Suprapubic skin (tissue), 4 donors: ENCODE results near the gene C17orf107. TPM values are rescaled to one million over a fixed set of nuclear protein-coding genes. Genes with fewer than 3 reads are reported as not detected.

Experiments
- DNase-seq, 2 donors: peaks; one replicate each; pipeline ENCODE4 v3.0.0-alpha.2; 2019; ENCODE audit warnings: low spot score in 2 of 2
- H3K27ac ChIP-seq: fragments of 200-600 bp; sonication (generic); one replicate; pipeline ENCODE4 v1.5.1; 2019
- H3K27me3 ChIP-seq: fragments of 200-600 bp; sonication (generic); one replicate; pipeline ENCODE4 v1.5.1; 2019
- H3K36me3 ChIP-seq: fragments of 200-600 bp; sonication (generic); one replicate; pipeline ENCODE4 v1.5.1; 2019
- H3K4me1 ChIP-seq: fragments of 200-600 bp; sonication (generic); one replicate; pipeline ENCODE4 v1.5.1; 2019
- H3K4me3 ChIP-seq: fragments of 200-600 bp; sonication (generic); one replicate; pipeline ENCODE4 v1.5.1; 2019; ENCODE audit warnings: mild to moderate bottlenecking
- H3K9me3 ChIP-seq: fragments of 200-600 bp; sonication (generic); one replicate; pipeline ENCODE4 v1.5.1; 2019
- EP300 ChIP-seq: sonication (generic); formaldehyde crosslinking; IDR thresholded peaks from one replicate; pipeline ENCODE4 v1.6.1; 2017; ENCODE audit warnings: antibody characterized with exemption
- POLR2A ChIP-seq, 2 donors: fragments of 450-650 bp; IDR thresholded peaks; one replicate each; pipeline ENCODE4 v1.6.1; 2017; ENCODE audit warnings: antibody characterized with exemption in 2 of 2, mild to moderate bottlenecking in 2 of 2, moderate library complexity in 2 of 2
- POLR2AphosphoS5 ChIP-seq, 3 donors: sonication (generic); formaldehyde crosslinking; IDR thresholded peaks; one replicate each; pipeline ENCODE4 v1.6.1; 2017; ENCODE audit warnings: antibody characterized with exemption in 3 of 3
- WGBS: methylation state at CpG from one replicate; pipeline ENCODE4 v1.1.5; 2018; 5-methylcytosine and 5-hydroxymethylcytosine counted together
- total RNA-seq, 4 donors: library from RNA; depleted of rRNA; stranded (reverse); fragments of >200 nt; gene quantifications; one replicate each; pipeline ENCODE4 v1.1.0, GENCODE V29; 2016
- TF ChIP-seq, protein P1 (sequence below), 2 donors: fragments of 200-600 bp in 1 of 2; fragments of 450-650 bp in 1 of 2; sonication (generic) in 1 of 2; IDR thresholded peaks; one replicate each; pipeline ENCODE4 v1.5.1; 2016 to 2019; ENCODE audit warnings: antibody characterized with exemption in 2 of 2, mild to moderate bottlenecking in 1 of 2, moderate library complexity in 1 of 2

C17orf107 gene
- total RNA-seq, 4 donors from 2014 or later, result 3.7 to 9.8 (median 7.5) TPM

- Histone ChIP-seq H3K27me3 (no peaks in the 10 kb centered on the region), H3K36me3 (peaks cover 5% of the 10 kb centered on the region), H3K9me3 (no peaks in the 10 kb centered on the region), H3K27ac (no peak overlapping the region), H3K4me1 (peaks cover 5% of the 10 kb centered on the region), H3K4me3 (no peak overlapping the region)
- 80% methylated on average over 2 of the region's 2 CpGs for WGBS
- no peak for DNase-seq
- TF ChIP-seq POLR2A (IDR thresholded peaks at IDR 0.05) (no peak), EP300 (no peak), POLR2AphosphoS5 (IDR thresholded peaks at IDR 0.05) (no peak)
- TF ChIP-seq, protein P1, sequence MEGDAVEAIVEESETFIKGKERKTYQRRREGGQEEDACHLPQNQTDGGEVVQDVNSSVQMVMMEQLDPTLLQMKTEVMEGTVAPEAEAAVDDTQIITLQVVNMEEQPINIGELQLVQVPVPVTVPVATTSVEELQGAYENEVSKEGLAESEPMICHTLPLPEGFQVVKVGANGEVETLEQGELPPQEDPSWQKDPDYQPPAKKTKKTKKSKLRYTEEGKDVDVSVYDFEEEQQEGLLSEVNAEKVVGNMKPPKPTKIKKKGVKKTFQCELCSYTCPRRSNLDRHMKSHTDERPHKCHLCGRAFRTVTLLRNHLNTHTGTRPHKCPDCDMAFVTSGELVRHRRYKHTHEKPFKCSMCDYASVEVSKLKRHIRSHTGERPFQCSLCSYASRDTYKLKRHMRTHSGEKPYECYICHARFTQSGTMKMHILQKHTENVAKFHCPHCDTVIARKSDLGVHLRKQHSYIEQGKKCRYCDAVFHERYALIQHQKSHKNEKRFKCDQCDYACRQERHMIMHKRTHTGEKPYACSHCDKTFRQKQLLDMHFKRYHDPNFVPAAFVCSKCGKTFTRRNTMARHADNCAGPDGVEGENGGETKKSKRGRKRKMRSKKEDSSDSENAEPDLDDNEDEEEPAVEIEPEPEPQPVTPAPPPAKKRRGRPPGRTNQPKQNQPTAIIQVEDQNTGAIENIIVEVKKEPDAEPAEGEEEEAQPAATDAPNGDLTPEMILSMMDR (IDR thresholded peaks at IDR 0.05), result no peak
Measured at GRCh38 chr17:4870855-4871254, 28.5 kb upstream of the C17orf107 start.

DNA sequence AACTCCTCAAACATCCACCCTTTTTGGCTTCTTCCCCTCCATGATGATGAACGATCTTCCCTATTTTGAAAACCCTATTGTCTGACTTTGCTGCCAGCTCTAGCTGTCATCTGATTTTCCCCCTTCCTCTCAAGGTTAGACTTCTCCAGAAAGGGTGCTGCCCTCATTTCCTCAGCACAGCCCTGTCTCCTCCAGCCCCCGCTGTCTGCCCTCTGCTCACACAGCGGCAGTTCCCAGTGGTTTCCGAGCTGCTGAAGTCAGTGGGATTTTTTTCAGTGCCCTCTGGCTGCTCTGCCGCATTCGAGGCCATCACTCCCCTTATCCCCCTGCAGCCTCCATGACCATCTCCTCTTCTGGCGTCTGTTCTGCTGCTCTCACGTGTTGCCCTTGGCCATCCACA, 26.6 kb upstream of the C17orf107 start:
- no peak overlapping the region for H3K4me3 ChIP-seq

DNA sequence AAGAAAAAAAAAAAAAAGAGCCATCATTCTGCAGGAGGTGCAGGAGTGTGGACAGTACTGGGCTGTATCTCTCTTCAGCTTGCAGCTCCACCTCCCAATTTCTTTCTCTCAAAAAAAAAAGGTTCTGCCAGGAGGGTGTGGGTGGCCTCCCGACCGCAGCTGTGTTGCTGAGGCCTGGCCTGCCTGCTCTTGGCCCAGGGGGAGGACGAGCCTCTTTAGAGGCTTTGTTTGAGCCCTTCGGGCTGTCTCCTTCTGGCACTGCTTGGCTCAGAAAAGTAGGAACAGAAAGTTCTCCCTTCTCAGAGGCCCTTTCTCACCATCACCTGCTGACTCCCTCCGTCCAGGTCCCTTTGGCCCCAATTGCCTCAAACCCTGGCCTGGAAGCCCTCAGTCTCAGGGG, 22.2 kb upstream of the C17orf107 start:
- Histone ChIP-seq H3K4me1 (peaks cover 27% of the 10 kb centered on the region), H3K36me3 (peaks cover 28% of the 10 kb centered on the region), H3K27me3 (no peaks in the 10 kb centered on the region), H3K4me3 (no peak overlapping the region), H3K9me3 (no peaks in the 10 kb centered on the region), H3K27ac (no peak overlapping the region)
- 85% methylated on average over 2 of the region's 5 CpGs for WGBS
- no peak for DNase-seq
- TF ChIP-seq EP300, result no peak
- TF ChIP-seq POLR2AphosphoS5 (IDR thresholded peaks at IDR 0.05), result no peak
- TF ChIP-seq, protein P1 (IDR thresholded peaks at IDR 0.05), result no peak
- TF ChIP-seq POLR2A (IDR thresholded peaks at IDR 0.05), result no peak

More for the DNA sequence above, 26.6 kb upstream of the C17orf107 start:
- WGBS, result 50% methylated on average over 8 of the region's 8 CpGs
- no peaks in the 10 kb centered on the region for H3K27me3 ChIP-seq
- H3K9me3 ChIP-seq, result no peaks in the 10 kb centered on the region
- peaks cover 5% of the 10 kb centered on the region for H3K36me3 ChIP-seq
- DNase-seq, result no peak
- peaks cover 12% of the 10 kb centered on the region for H3K4me1 ChIP-seq
- no peak overlapping the region for H3K27ac ChIP-seq
- TF ChIP-seq, protein P1 (IDR thresholded peaks at IDR 0.05), result no peak
- TF ChIP-seq POLR2AphosphoS5 (IDR thresholded peaks at IDR 0.05), result no peak
- TF ChIP-seq EP300, result no peak
- no peak for TF ChIP-seq POLR2A (IDR thresholded peaks at IDR 0.05)

DNA sequence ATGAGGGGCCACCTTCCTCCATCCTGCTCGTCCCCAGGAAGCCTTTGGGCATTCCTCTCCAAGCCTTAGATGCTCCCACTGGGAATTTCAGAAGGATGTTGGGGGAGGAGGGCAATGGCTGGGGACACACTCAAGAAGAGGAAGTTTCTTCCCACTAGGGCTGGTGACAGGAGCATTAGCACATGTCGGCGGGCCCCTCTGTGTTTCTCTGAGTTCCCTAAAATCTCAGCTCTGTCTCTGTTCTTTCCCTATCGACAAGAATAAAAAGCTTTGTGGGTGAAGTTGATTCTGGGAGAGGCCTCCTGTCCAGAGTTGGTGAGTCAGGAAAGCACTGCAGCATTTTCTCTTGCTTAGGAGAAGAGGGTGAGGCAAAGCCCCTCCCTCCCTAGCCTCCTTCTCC, 19.7 kb upstream of the C17orf107 start:
- Histone ChIP-seq H3K4me3 (no peak overlapping the region), H3K27me3 (no peaks in the 10 kb centered on the region), H3K36me3 (peaks cover 34% of the 10 kb centered on the region), H3K9me3 (no peaks in the 10 kb centered on the region), H3K4me1 (peaks cover 24% of the 10 kb centered on the region), H3K27ac (no peak overlapping the region)
- no peak for DNase-seq
- WGBS, result 36% methylated on average over 4 of the region's 4 CpGs
- TF ChIP-seq, protein P1 (IDR thresholded peaks at IDR 0.05), result no peak
- TF ChIP-seq POLR2AphosphoS5 (IDR thresholded peaks at IDR 0.05) (no peak), POLR2A (IDR thresholded peaks at IDR 0.05) (no peak), EP300 (no peak)

DNA sequence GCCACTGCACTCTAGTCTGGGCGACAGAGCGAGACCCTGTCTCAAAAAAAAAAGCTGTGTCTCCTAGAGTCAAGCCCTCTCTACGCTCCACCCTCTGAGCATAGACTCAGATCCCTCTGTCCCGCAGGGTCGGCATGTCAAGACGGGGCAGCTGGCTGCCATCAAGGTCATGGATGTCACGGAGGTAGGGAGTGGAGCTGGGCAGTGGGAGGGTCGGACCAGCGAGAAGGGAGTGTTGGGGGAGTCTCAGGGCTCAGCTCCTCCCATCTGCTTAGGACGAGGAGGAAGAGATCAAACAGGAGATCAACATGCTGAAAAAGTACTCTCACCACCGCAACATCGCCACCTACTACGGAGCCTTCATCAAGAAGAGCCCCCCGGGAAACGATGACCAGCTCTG, 18.5 kb upstream of the C17orf107 start:
- Histone ChIP-seq H3K4me1 (peaks cover 24% of the 10 kb centered on the region), H3K4me3 (no peak overlapping the region), H3K9me3 (no peaks in the 10 kb centered on the region), H3K27ac (peak overlapping the region; percentile 4), H3K27me3 (no peaks in the 10 kb centered on the region), H3K36me3 (peaks cover 41% of the 10 kb centered on the region)
- no peak for DNase-seq
- no peak for TF ChIP-seq POLR2A (IDR thresholded peaks at IDR 0.05)
- TF ChIP-seq, protein P1 (IDR thresholded peaks at IDR 0.05), result no peak
- TF ChIP-seq POLR2AphosphoS5 (IDR thresholded peaks at IDR 0.05), result no peak
- TF ChIP-seq EP300, result no peak
- 56% methylated on average over 8 of the region's 15 CpGs for WGBS
